NCI-H1092 treated with DMSO at 0.1 percent for 48 hours (cell line): ENCODE measurements around the gene OSBPL3.

Source experiments
- DNase-seq: peaks from one replicate; lab custom pipeline; 2025; lab: John Stamatoyannopoulos, UW

OSBPL3 gene

GRCh38 chr7:24894429-24895221 is 85.4 kb downstream of the OSBPL3 start:
- DNase-seq = no peak

- DNase-seq = no peak
Observed at GRCh38 chr7:24891311-24891735, 88.7 kb downstream of the OSBPL3 start.

GRCh38 chr7:24889611-24890010 is 90.4 kb downstream of the OSBPL3 start:
- DNase-seq = peak; percentile 85

- no peak for DNase-seq
Observed at GRCh38 chr7:24888653-24889052, 91.3 kb downstream of the OSBPL3 start.

- DNase-seq = no peak
Observed at GRCh38 chr7:24885716-24886115, 94.3 kb downstream of the OSBPL3 start.

GRCh38 chr7:24885305-24885704 is 94.7 kb downstream of the OSBPL3 start:
- peak; percentile 63 for DNase-seq

GRCh38 chr7:24884401-24884800 is 95.6 kb downstream of the OSBPL3 start:
- peak; percentile 36 for DNase-seq

GRCh38 chr7:24883622-24884013 is 96.4 kb downstream of the OSBPL3 start:
- no peak for DNase-seq

- no peak for DNase-seq
Observed at GRCh38 chr7:24882989-24883621, 96.9 kb downstream of the OSBPL3 start.

- no peak for DNase-seq
Observed at GRCh38 chr7:24881623-24882022, 98.4 kb downstream of the OSBPL3 start.

GRCh38 chr7:24880886-24881285 is 99.1 kb downstream of the OSBPL3 start:
- no peak for DNase-seq

GRCh38 chr7:24879291-24879690 is 100.7 kb downstream of the OSBPL3 start:
- DNase-seq = no peak

- no peak for DNase-seq
Observed at GRCh38 chr7:24877790-24878311, 102.1 kb downstream of the OSBPL3 start.

- DNase-seq = no peak
Observed at GRCh38 chr7:24874791-24875190, 105.2 kb downstream of the OSBPL3 start.

- no peak for DNase-seq
Observed at GRCh38 chr7:24873944-24874343, 106.0 kb downstream of the OSBPL3 start.

GRCh38 chr7:24871770-24872169 is 108.2 kb downstream of the OSBPL3 start:
- DNase-seq = no peak

- DNase-seq = no peak
Observed at GRCh38 chr7:24870766-24871165, 109.2 kb downstream of the OSBPL3 start.

GRCh38 chr7:24869572-24869971 is 110.4 kb downstream of the OSBPL3 start:
- DNase-seq = no peak

- DNase-seq = no peak
Observed at GRCh38 chr7:24868741-24869140, 111.2 kb downstream of the OSBPL3 start.

- DNase-seq = no peak
Observed at GRCh38 chr7:24866004-24866615, 113.9 kb downstream of the OSBPL3 start.

GRCh38 chr7:24864214-24864817 is 115.7 kb downstream of the OSBPL3 start:
- DNase-seq = no peak

- DNase-seq = no peak
Observed at GRCh38 chr7:24863626-24864025, 116.4 kb downstream of the OSBPL3 start.
